Chondrocyte (in vitro differentiated cells): ENCODE data around the gene KCND3. TPM values are rescaled to one million over a fixed set of nuclear protein-coding genes. Genes with fewer than 3 reads are reported as not detected.

ENCODE experiments used
- DNase-seq: peaks from one replicate; pipeline ENCODE4 v3.0.0; 2021; ENCODE audit warnings: mixed read lengths, low spot score
- H3K27ac Mint-ChIP-seq: one replicate; pipeline ENCODE4 v1.8.0; 2021; ENCODE audit warnings: mild to moderate bottlenecking, moderate library complexity, mixed read lengths; ENCODE audit not compliant: unreplicated experiment
- H3K27me3 Mint-ChIP-seq: 2 replicates; pipeline ENCODE4 v1.8.0; 2021; ENCODE audit warnings: low read depth, mixed read lengths
- H3K36me3 Mint-ChIP-seq: 2 replicates; pipeline ENCODE4 v1.8.0; 2021; ENCODE audit warnings: low read depth, mixed read lengths
- H3K4me1 Mint-ChIP-seq: 2 replicates; pipeline ENCODE4 v1.8.0; 2021; ENCODE audit warnings: low read depth, mild to moderate bottlenecking, mixed read lengths
- H3K4me3 Mint-ChIP-seq: one replicate; pipeline ENCODE4 v1.8.0; 2021; ENCODE audit warnings: mild to moderate bottlenecking, moderate library complexity, mixed read lengths; ENCODE audit not compliant: unreplicated experiment
- H3K9me3 Mint-ChIP-seq: 2 replicates; pipeline ENCODE4 v1.8.0; 2021; ENCODE audit warnings: low read depth, mixed read lengths
- CTCF ChIP-seq: fragments of 200-600 bp; sonication (generic); IDR thresholded peaks from 2 replicates; pipeline ENCODE4 v1.5.0; 2021; ENCODE audit warnings: antibody characterized with exemption, mild to moderate bottlenecking, moderate library complexity
- total RNA-seq: library from RNA; stranded (reverse); gene quantifications from 3 replicates; pipeline ENCODE4 v1.2.1, GENCODE V29; 2021

The KCND3 gene
- total RNA-seq, 1 donor from 2014 or later, result 0.99 TPM

GRCh38 chr1:112026501-112026900, 37.0 kb upstream of the KCND3 start:
- no peak for DNase-seq
- Mint-ChIP-seq H3K4me1 (no peaks in the 10 kb centered on the region), H3K27ac (no peak overlapping the region), H3K36me3 (no peaks in the 10 kb centered on the region), H3K27me3 (no peaks in the 10 kb centered on the region), H3K9me3 (no peaks in the 10 kb centered on the region), H3K4me3 (no peak overlapping the region)
- no peak for TF ChIP-seq CTCF

- Mint-ChIP-seq H3K9me3 (no peaks in the 10 kb centered on the region), H3K27ac (no peak overlapping the region), H3K27me3 (no peaks in the 10 kb centered on the region), H3K4me3 (no peak overlapping the region), H3K4me1 (no peaks in the 10 kb centered on the region), H3K36me3 (no peaks in the 10 kb centered on the region)
- no peak for TF ChIP-seq CTCF
- no peak for DNase-seq
Observed at GRCh38 chr1:112026016-112026415, 36.5 kb upstream of the KCND3 start.

- no peak overlapping the region for H3K4me3 Mint-ChIP-seq
- H3K27me3 Mint-ChIP-seq, result peaks cover 8% of the 10 kb centered on the region
- no peaks in the 10 kb centered on the region for H3K4me1 Mint-ChIP-seq
- H3K9me3 Mint-ChIP-seq, result no peaks in the 10 kb centered on the region
- no peak for TF ChIP-seq CTCF
- no peak for DNase-seq
- no peak overlapping the region for H3K27ac Mint-ChIP-seq
- H3K36me3 Mint-ChIP-seq, result no peaks in the 10 kb centered on the region
Observed at GRCh38 chr1:112021263-112021662, 31.8 kb upstream of the KCND3 start.

- Mint-ChIP-seq H3K27ac (no peak overlapping the region), H3K4me3 (no peak overlapping the region), H3K27me3 (peaks cover 15% of the 10 kb centered on the region), H3K4me1 (no peaks in the 10 kb centered on the region), H3K36me3 (no peaks in the 10 kb centered on the region), H3K9me3 (peaks cover 8% of the 10 kb centered on the region)
- DNase-seq, result no peak
- TF ChIP-seq CTCF, result no peak
Observed at GRCh38 chr1:112017183-112017582, 27.7 kb upstream of the KCND3 start.

GRCh38 chr1:112012823-112013222, 23.4 kb upstream of the KCND3 start:
- H3K27ac Mint-ChIP-seq, result no peak overlapping the region
- H3K9me3 Mint-ChIP-seq, result peaks cover 8% of the 10 kb centered on the region
- peaks cover 8% of the 10 kb centered on the region for H3K27me3 Mint-ChIP-seq
- no peaks in the 10 kb centered on the region for H3K36me3 Mint-ChIP-seq
- H3K4me3 Mint-ChIP-seq, result no peak overlapping the region
- H3K4me1 Mint-ChIP-seq, result no peaks in the 10 kb centered on the region
- no peak for TF ChIP-seq CTCF
- no peak for DNase-seq
